Keratinocyte (primary cell): ENCODE measurements around the gene ANXA8. TPM values are rescaled to one million over a fixed set of nuclear protein-coding genes. Genes with fewer than 3 reads are reported as not detected.

Experiments used
- DNase-seq: peaks from one replicate; pipeline ENCODE4 v3.0.0-alpha.2; 2011; ENCODE audit warnings: low read depth, missing footprints, low spot score
- FAIRE-seq: peaks from 2 replicates; lab custom pipeline; 2011; peaks lifted over from hg19 to GRCh38; lab: Jason Lieb, UNC
- H2AFZ ChIP-seq: 2 replicates; pipeline ENCODE4 v1.6.0; 2012; ENCODE audit warnings: low read length, control low read depth, inconsistent platforms; ENCODE audit not compliant: control insufficient read depth
- H3K27ac ChIP-seq: 2 replicates; pipeline ENCODE4 v1.5.1; 2011; ENCODE audit warnings: low read length; ENCODE audit not compliant: control insufficient read depth, insufficient read depth
- H3K27me3 ChIP-seq: 3 replicates; pipeline ENCODE4 v1.6.0; 2011; ENCODE audit warnings: low read length; ENCODE audit not compliant: control insufficient read depth, insufficient read depth; ENCODE audit errors: extremely low read depth
- H3K36me3 ChIP-seq, 2 experiments: 2 replicates in 1 of 2; 3 replicates in 1 of 2; pipeline ENCODE4 v1.5.1; 2011; ENCODE audit warnings: low read length in 2 of 2, mild to moderate bottlenecking in 1 of 2; ENCODE audit not compliant: control insufficient read depth in 2 of 2, insufficient read depth in 2 of 2; ENCODE audit errors: extremely low read depth in 1 of 2
- H3K4me1 ChIP-seq: 3 replicates; pipeline ENCODE4 v1.5.1; 2011; ENCODE audit warnings: low read length; ENCODE audit not compliant: control insufficient read depth, insufficient read depth; ENCODE audit errors: extremely low read depth
- H3K4me2 ChIP-seq: 3 replicates; pipeline ENCODE4 v1.6.0; 2011; ENCODE audit warnings: low read depth, low read length; ENCODE audit not compliant: control insufficient read depth, insufficient read depth; ENCODE audit errors: extremely low read depth
- H3K4me3 ChIP-seq, 3 experiments: fragments of 200-600 bp in 1 of 3; sonication (generic) in 1 of 3; 2 replicates in 2 of 3; 3 replicates in 1 of 3; pipeline ENCODE4 v1.5.1; 2011 to 2016; ENCODE audit warnings: low read length in 3 of 3, mild to moderate bottlenecking in 3 of 3, control low read depth in 2 of 3, inconsistent platforms in 1 of 3, low read depth in 1 of 3, mixed read lengths in 1 of 3, mixed run types in 1 of 3, moderate library complexity in 1 of 3; ENCODE audit not compliant: control insufficient read depth in 2 of 3, insufficient read depth in 2 of 3; ENCODE audit errors: extremely low read depth in 1 of 3
- H3K79me2 ChIP-seq: 2 replicates; pipeline ENCODE4 v1.6.0; 2012; ENCODE audit warnings: low read length; ENCODE audit not compliant: control insufficient read depth, insufficient read depth
- H3K9ac ChIP-seq: 3 replicates; pipeline ENCODE4 v1.6.0; 2011; ENCODE audit warnings: low read length; ENCODE audit not compliant: control insufficient read depth, insufficient read depth; ENCODE audit errors: extremely low read depth
- H3K9me1 ChIP-seq: 3 replicates; pipeline ENCODE4 v1.6.0; 2011; ENCODE audit warnings: low read length; ENCODE audit not compliant: control insufficient read depth, insufficient read depth; ENCODE audit errors: extremely low read depth
- H3K9me3 ChIP-seq: 2 replicates; pipeline ENCODE4 v1.5.1; 2012; ENCODE audit warnings: low read depth, low read length; ENCODE audit not compliant: control insufficient read depth
- H4K20me1 ChIP-seq: 3 replicates; pipeline ENCODE4 v1.6.0; 2011; ENCODE audit warnings: low read length; ENCODE audit not compliant: control insufficient read depth, insufficient read depth; ENCODE audit errors: extremely low read depth
- EZH2 ChIP-seq: IDR thresholded peaks from one replicate; pipeline ENCODE4 v1.6.1; 2012; ENCODE audit warnings: inconsistent platforms, mild to moderate bottlenecking, low read length, moderate library complexity
- dilution Hi-C: fragments of 300-500 bp; cut with MboI; formaldehyde crosslinking; loops from one replicate; pipeline ENCODE4 v1.7.0; 2020; ENCODE audit warnings: low sequenced_read_pairs; ENCODE audit not compliant: extremely low pct_ligation_motif_present
- polyA plus RNA-seq, 5 experiments: library from polyadenylated mRNA; depleted of rRNA in 3 of 5; stranded (reverse) in 3 of 5; stranded (forward) in 1 of 5; unstranded in 1 of 5; fragments of >200 nt; gene quantifications; 1 replicate in 1 of 5; 2 replicates in 3 of 5; 3 replicates in 1 of 5; pipeline versions ENCODE4 v1.2.1 to v1.2.3, GENCODE V29; 2011 to 2012; ENCODE audit warnings: missing spikeins in 2 of 5, low read depth in 1 of 5, low replicate concordance in 1 of 5
- TF ChIP-seq, protein P1 (sequence below), 3 experiments: IDR thresholded peaks in 1 of 3; conservative IDR thresholded peaks in 1 of 3; optimal IDR thresholded peaks in 1 of 3; 2 replicates in 2 of 3; 3 replicates in 1 of 3; pipeline versions ENCODE3 to v1.5.1; 2011; ENCODE audit warnings: low read length in 3 of 3, mild to moderate bottlenecking in 3 of 3, moderate library complexity in 2 of 3, control low read depth in 1 of 3, inconsistent platforms in 1 of 3; ENCODE audit not compliant: insufficient read depth in 2 of 3; ENCODE audit errors: extremely low read depth in 1 of 3

ANXA8 gene
- polyA plus RNA-seq, 1 donor (not counting 4 experiments of a cell fraction or from before 2014, with no cell fraction given) = 820 TPM

DNA sequence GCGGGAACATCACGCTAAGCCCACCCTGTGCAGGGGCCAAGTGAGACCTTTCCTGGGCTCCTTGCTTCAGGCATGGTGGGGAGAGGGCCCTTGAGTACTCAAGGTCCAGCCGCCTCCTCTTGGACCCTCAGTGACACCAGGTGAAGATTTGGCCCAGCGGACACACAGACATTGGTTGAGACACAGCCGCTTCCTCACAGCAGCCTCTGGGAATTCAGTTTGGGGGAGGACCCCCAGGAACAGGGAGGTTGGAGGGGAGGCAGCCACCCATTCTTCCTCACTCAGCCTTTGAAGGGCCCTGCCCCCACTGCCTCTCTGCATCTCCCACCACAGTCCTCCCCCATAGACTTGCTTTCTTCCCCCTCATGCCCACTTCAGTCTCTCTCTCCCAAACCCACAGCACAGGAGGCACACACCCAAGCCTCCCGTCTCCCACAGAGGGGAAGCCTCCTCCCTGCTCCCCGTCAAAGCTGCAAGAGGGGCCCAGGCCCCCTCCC is 31.9 kb downstream of the ANXA8 start:
- Histone ChIP-seq H3K27ac (no peak overlapping the region), H4K20me1 (no peaks in the 10 kb centered on the region), H3K9me3 (no peaks in the 10 kb centered on the region), H3K9me1 (no peaks in the 10 kb centered on the region), H3K4me2 (no peak overlapping the region), H3K9ac (no peak overlapping the region), H3K4me1 (no peaks in the 10 kb centered on the region), H3K36me3 (no peaks in the 10 kb centered on the region), H3K79me2 (no peaks in the 10 kb centered on the region), H3K27me3 (peaks cover 9% of the 10 kb centered on the region), H3K4me3 (no peak overlapping the region), H2AFZ (no peak overlapping the region)
- dilution Hi-C loops = no loop called here
- no peak for DNase-seq
- no peak for FAIRE-seq
- TF ChIP-seq, protein P1, sequence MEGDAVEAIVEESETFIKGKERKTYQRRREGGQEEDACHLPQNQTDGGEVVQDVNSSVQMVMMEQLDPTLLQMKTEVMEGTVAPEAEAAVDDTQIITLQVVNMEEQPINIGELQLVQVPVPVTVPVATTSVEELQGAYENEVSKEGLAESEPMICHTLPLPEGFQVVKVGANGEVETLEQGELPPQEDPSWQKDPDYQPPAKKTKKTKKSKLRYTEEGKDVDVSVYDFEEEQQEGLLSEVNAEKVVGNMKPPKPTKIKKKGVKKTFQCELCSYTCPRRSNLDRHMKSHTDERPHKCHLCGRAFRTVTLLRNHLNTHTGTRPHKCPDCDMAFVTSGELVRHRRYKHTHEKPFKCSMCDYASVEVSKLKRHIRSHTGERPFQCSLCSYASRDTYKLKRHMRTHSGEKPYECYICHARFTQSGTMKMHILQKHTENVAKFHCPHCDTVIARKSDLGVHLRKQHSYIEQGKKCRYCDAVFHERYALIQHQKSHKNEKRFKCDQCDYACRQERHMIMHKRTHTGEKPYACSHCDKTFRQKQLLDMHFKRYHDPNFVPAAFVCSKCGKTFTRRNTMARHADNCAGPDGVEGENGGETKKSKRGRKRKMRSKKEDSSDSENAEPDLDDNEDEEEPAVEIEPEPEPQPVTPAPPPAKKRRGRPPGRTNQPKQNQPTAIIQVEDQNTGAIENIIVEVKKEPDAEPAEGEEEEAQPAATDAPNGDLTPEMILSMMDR (optimal IDR thresholded peaks at IDR 0.05 in 1 of 3, IDR thresholded peaks at IDR 0.05 in 1 of 3, conservative IDR thresholded peaks at IDR 0.05 in 1 of 3; ENCODE audit: extremely low read depth in 1 of 3, insufficient read depth in 2 of 3, low read length in 3 of 3) = no peak
- TF ChIP-seq EZH2 = no peak

- Histone ChIP-seq H3K36me3 (no peaks in the 10 kb centered on the region), H2AFZ (no peak overlapping the region), H3K4me3 (no peak overlapping the region), H3K27me3 (peaks cover 9% of the 10 kb centered on the region), H3K9me1 (no peaks in the 10 kb centered on the region), H3K4me1 (no peaks in the 10 kb centered on the region), H3K27ac (no peak overlapping the region), H3K9me3 (peaks cover under 1% of the 10 kb centered on the region), H4K20me1 (no peaks in the 10 kb centered on the region), H3K9ac (no peak overlapping the region), H3K79me2 (no peaks in the 10 kb centered on the region), H3K4me2 (no peak overlapping the region)
- FAIRE-seq (no peak), DNase-seq (no peak)
- TF ChIP-seq, protein P1 (optimal IDR thresholded peaks at IDR 0.05 in 1 of 3, IDR thresholded peaks at IDR 0.05 in 1 of 3, conservative IDR thresholded peaks at IDR 0.05 in 1 of 3; ENCODE audit: extremely low read depth in 1 of 3, insufficient read depth in 2 of 3, low read length in 3 of 3) = no peak
- no peak for TF ChIP-seq EZH2
- dilution Hi-C loops = no loop called here
Observed at GRCh38 chr10:47451273-47451997, 32.5 kb downstream of the ANXA8 start.
